Upper lobe of left lung (tissue), 4 donors: ENCODE data around the gene UCHL5.

Experiments used
- CTCF ChIP-seq, 6 experiments: fragments of 450-650 bp in 4 of 6; fragments of 200-600 bp in 2 of 6; sonication (generic) in 2 of 6; IDR thresholded peaks; one replicate each; pipeline ENCODE4 v1.5.1; 2016 to 2019; ENCODE audit warnings: antibody characterized with exemption in 6 of 6
- EP300 ChIP-seq, 4 donors: sonication (generic); formaldehyde crosslinking; IDR thresholded peaks; one replicate each; pipeline ENCODE4 v1.5.1; 2017; ENCODE audit warnings: antibody characterized with exemption in 4 of 4, control low read depth in 2 of 4
- POLR2A ChIP-seq, 4 donors: fragments of 450-650 bp; IDR thresholded peaks; one replicate each; pipeline ENCODE4 v1.5.1; 2016 to 2017; ENCODE audit warnings: antibody characterized with exemption in 4 of 4, mild to moderate bottlenecking in 2 of 4
- POLR2AphosphoS5 ChIP-seq, 2 donors: sonication (generic); formaldehyde crosslinking; IDR thresholded peaks; one replicate each; pipeline ENCODE4 v1.5.1; 2017; ENCODE audit warnings: antibody characterized with exemption in 2 of 2

GRCh38 chr1:193077991-193078390, 18.8 kb upstream of the UCHL5 start:
- TF ChIP-seq CTCF (IDR thresholded peaks at IDR 0.05) (no peak), POLR2A (IDR thresholded peaks at IDR 0.05) (no peak), POLR2AphosphoS5 (IDR thresholded peaks at IDR 0.05) (no peak), EP300 (IDR thresholded peaks at IDR 0.05) (no peak)
